Measurements from ENCODE around the gene LMF1.
"Not testable (repeated sequence)": the region's sequence is repeated elsewhere in the genome, so short reads cannot be mapped to it uniquely, and the experiment has no call there.

LMF1 gene

GRCh38 chr16:822174-822908, 148.4 kb downstream of the LMF1 start:
- DNase-seq, result no peak

- no peak for DNase-seq
Observed at GRCh38 chr16:821751-822150, 149.0 kb downstream of the LMF1 start.

GRCh38 chr16:820748-821147, 150.0 kb downstream of the LMF1 start:
- no peak for DNase-seq

- DNase-seq, result not testable (repeated sequence)
Observed at GRCh38 chr16:820044-820408, 150.8 kb downstream of the LMF1 start.

- no peak for DNase-seq
Observed at GRCh38 chr16:819336-820043, 151.3 kb downstream of the LMF1 start.

GRCh38 chr16:818592-818991, 152.2 kb downstream of the LMF1 start:
- no peak for DNase-seq

- no peak for DNase-seq
Observed at GRCh38 chr16:818132-818531, 152.7 kb downstream of the LMF1 start.

- no peak for DNase-seq
Observed at GRCh38 chr16:817001-817906, 153.5 kb downstream of the LMF1 start.

- DNase-seq, result no peak
Observed at GRCh38 chr16:815861-816260, 154.9 kb downstream of the LMF1 start.

GRCh38 chr16:814974-815373, 155.8 kb downstream of the LMF1 start:
- no peak for DNase-seq

GRCh38 chr16:813916-814412, 156.8 kb downstream of the LMF1 start:
- DNase-seq, result no peak

GRCh38 chr16:813204-813915, 157.4 kb downstream of the LMF1 start:
- DNase-seq, result peak; percentile 33

GRCh38 chr16:808085-808386, 162.7 kb downstream of the LMF1 start:
- no peak for DNase-seq

GRCh38 chr16:807347-808084, 163.3 kb downstream of the LMF1 start:
- peak; percentile 65 for DNase-seq

- no peak for DNase-seq
Observed at GRCh38 chr16:805474-805873, 165.3 kb downstream of the LMF1 start.

GRCh38 chr16:804193-805048, 166.4 kb downstream of the LMF1 start:
- no peak for DNase-seq

GRCh38 chr16:803754-804080, 167.1 kb downstream of the LMF1 start:
- DNase-seq, result no peak

All from activated CD4-positive, alpha-beta T cell treated with anti-CD3 and anti-CD28 coated beads for 1 hour (primary cell).